HCT116 (cell line): ENCODE results near the gene FBXO17. TPM values are rescaled to one million over a fixed set of nuclear protein-coding genes. Genes with fewer than 3 reads are reported as not detected.

Experiments
- ATAC-seq: fragments of 200-7000 bp; cut with Tn5 transposase; 2 replicates; pipeline ENCODE4 v1.9.1; 2020; ENCODE audit warnings: mild to moderate bottlenecking, moderate library complexity
- BruUV-seq: library from RNA; stranded (reverse); fragments of 400-500 nt; replicated peaks from 2 replicates; lab custom pipeline; 2021; lab: Mats Ljungman, UMichigan
- CTCF ChIA-PET: fragments of 300-600 bp; sonication (Branson Sonifier 250); formaldehyde crosslinking; loops from one replicate; lab custom pipeline; 2021; ENCODE audit warnings: antibody characterized with exemption; lab: Charles Lee
- POLR2A ChIA-PET: fragments of 300-600, 350-600 bp; sonication (Branson Sonifier 250); formaldehyde crosslinking; loops from one replicate; lab custom pipeline; 2021; ENCODE audit warnings: antibody characterized with exemption; lab: Charles Lee
- RAD21 ChIA-PET, 2 experiments: fragments of 300-600 bp; sonication (Branson Sonifier 250); formaldehyde crosslinking; loops; one replicate each; lab custom pipeline; 2023; ENCODE audit warnings: low total read pairs in 2 of 2; ENCODE audit not compliant: uncharacterized antibody in 2 of 2, unreplicated experiment in 2 of 2, low non-redundant PET in 1 of 2; lab: Charles Lee
- DNase-seq: peaks from one replicate; pipeline ENCODE4 v3.0.0-alpha.2; 2010; ENCODE audit warnings: low read depth, low spot score
- H2AFZ ChIP-seq: fragments of 200-600 bp; shearing (Covaris generic), sonication (generic); 2 replicates; pipeline ENCODE4 v1.6.1; 2017; ENCODE audit warnings: low read depth, mixed run types, mixed read lengths, antibody characterized with exemption, low read length; ENCODE audit not compliant: poor library complexity, severe bottlenecking
- H3K27ac ChIP-seq: 2 replicates; pipeline ENCODE4 v1.5.1; 2012; ENCODE audit warnings: low read depth, low read length
- H3K27me3 ChIP-seq: fragments of 200-600 bp; sonication (generic); 2 replicates; pipeline ENCODE4 v1.6.1; 2016; ENCODE audit warnings: mixed run types, low read length, mixed read lengths; ENCODE audit not compliant: insufficient read depth
- H3K36me3 ChIP-seq, 2 experiments: fragments of 200-500 bp in 1 of 2; fragments of 200-600 bp in 1 of 2; sonication (Bioruptor generic) in 1 of 2; sonication (generic) in 1 of 2; 2 replicates each; pipeline versions ENCODE4 v1.5.1 to v1.6.1; 2014 to 2016; ENCODE audit warnings: low read length in 2 of 2, inconsistent platforms in 1 of 2, mixed read lengths in 1 of 2, mixed run types in 1 of 2; ENCODE audit not compliant: insufficient read depth in 2 of 2, control insufficient read depth in 1 of 2
- H3K4me1 ChIP-seq, 2 experiments: fragments of 200-600 bp in 1 of 2; sonication (generic) in 1 of 2; 2 replicates each; pipeline versions ENCODE4 v1.5.1 to v1.6.1; 2012 to 2017; ENCODE audit warnings: low read length in 2 of 2, inconsistent platforms in 1 of 2, mild to moderate bottlenecking in 1 of 2, mixed read lengths in 1 of 2, mixed run types in 1 of 2, moderate library complexity in 1 of 2; ENCODE audit not compliant: insufficient read depth in 2 of 2, control insufficient read depth in 1 of 2
- H3K4me2 ChIP-seq: fragments of 200-600 bp; sonication (generic); 2 replicates; pipeline ENCODE4 v1.6.1; 2017; ENCODE audit warnings: mixed run types, low read length, mixed read lengths
- H3K4me3 ChIP-seq, 2 experiments: fragments of 200-600 bp in 1 of 2; sonication (generic) in 1 of 2; replicated peaks in 1 of 2; 2 replicates each; pipeline ENCODE4 v1.5.1; 2011 to 2016; ENCODE audit warnings: low read length in 2 of 2, control low read depth in 1 of 2, low read depth in 1 of 2, mild to moderate bottlenecking in 1 of 2, mixed read lengths in 1 of 2, mixed run types in 1 of 2
- H3K79me2 ChIP-seq: fragments of 200-600 bp; sonication (generic); 2 replicates; pipeline ENCODE4 v1.6.1; 2017; ENCODE audit warnings: mild to moderate bottlenecking, mixed run types, low read length, moderate library complexity, mixed read lengths; ENCODE audit not compliant: insufficient read depth
- H3K9ac ChIP-seq: fragments of 200-600 bp; sonication (generic); 2 replicates; pipeline ENCODE4 v1.6.1; 2016; ENCODE audit warnings: low read length, mixed read lengths
- H3K9me2 ChIP-seq: fragments of 200-600 bp; sonication (generic), shearing (Covaris generic); 2 replicates; pipeline ENCODE4 v1.6.1; 2017; ENCODE audit warnings: mixed run types, mild to moderate bottlenecking, moderate library complexity; ENCODE audit not compliant: insufficient read depth
- H3K9me3 ChIP-seq, 2 experiments: fragments of 200-500 bp in 1 of 2; fragments of 200-600 bp in 1 of 2; sonication (Bioruptor generic) in 1 of 2; sonication (generic) in 1 of 2; 2 replicates each; pipeline ENCODE4 v1.6.1; 2014 to 2017; ENCODE audit warnings: low read length in 2 of 2, mixed read lengths in 2 of 2, inconsistent platforms in 1 of 2, low read depth in 1 of 2, mild to moderate bottlenecking in 1 of 2, mixed run types in 1 of 2, moderate library complexity in 1 of 2; ENCODE audit not compliant: control insufficient read depth in 1 of 2, insufficient read depth in 1 of 2
- H4K20me1 ChIP-seq: fragments of 200-600 bp; sonication (generic), shearing (Covaris generic); 2 replicates; pipeline ENCODE4 v1.6.1; 2017; ENCODE audit warnings: mixed run types, mild to moderate bottlenecking, moderate library complexity; ENCODE audit not compliant: insufficient read depth
- ATF3 ChIP-seq: IDR thresholded peaks from 2 replicates; pipeline ENCODE4 v1.6.1; 2012
- CTCF ChIP-seq, 3 experiments: fragments of 200-600 bp in 1 of 3; sonication (generic) in 1 of 3; IDR thresholded peaks in 2 of 3; conservative IDR thresholded peaks in 1 of 3; 2 replicates each; pipeline ENCODE4 v1.5.1; 2012 to 2017; ENCODE audit warnings: low read depth in 2 of 3, low read length in 2 of 3, antibody characterized with exemption in 1 of 3, borderline replicate concordance in 1 of 3, control low read depth in 1 of 3, mild to moderate bottlenecking in 1 of 3, mixed read lengths in 1 of 3, mixed run types in 1 of 3, moderate library complexity in 1 of 3; ENCODE audit not compliant: insufficient read depth in 1 of 3
- EZH2 ChIP-seq: fragments of 200-600 bp; sonication (generic); IDR thresholded peaks from 2 replicates; pipeline ENCODE4 v1.6.1; 2017; ENCODE audit warnings: antibody characterized with exemption, mixed run types
- MAX ChIP-seq: IDR thresholded peaks from 2 replicates; pipeline ENCODE4 v1.6.1; 2012
- RAD21 ChIP-seq: IDR thresholded peaks from 2 replicates; pipeline ENCODE4 v1.6.1; 2012; ENCODE audit warnings: low read depth, mild to moderate bottlenecking
- SIN3A ChIP-seq: IDR thresholded peaks from 2 replicates; pipeline ENCODE4 v1.6.1; 2012; ENCODE audit warnings: low read depth
- SP1 ChIP-seq: IDR thresholded peaks from 2 replicates; pipeline ENCODE4 v1.6.1; 2012; ENCODE audit warnings: low read depth
- TCF7L2 ChIP-seq: IDR thresholded peaks from 2 replicates; pipeline ENCODE4 v1.7.0; 2011; ENCODE audit warnings: borderline replicate concordance, inconsistent platforms; ENCODE audit not compliant: insufficient read depth, insufficient read length; ENCODE audit errors: extremely low read depth
- ZNF274 ChIP-seq: fragments of 200-500 bp; sonication (Bioruptor generic); IDR thresholded peaks from 2 replicates; pipeline ENCODE4 v1.6.1; 2014; ENCODE audit warnings: mild to moderate bottlenecking, low read depth, low read length, inconsistent platforms
- intact Hi-C: fragments of 100-400 bp; cut with micrococcal nuclease; formaldehyde crosslinking; loops from 2 replicates; pipeline ENCODE4 v1.10.0; 2022
- total RNA-seq: library from RNA; stranded (reverse); gene quantifications from one replicate; pipeline ENCODE4 v1.2.1, GENCODE V29; 2021; ENCODE audit not compliant: unreplicated experiment
- TF ChIP-seq, protein P1 (sequence below): IDR thresholded peaks from 2 replicates; pipeline ENCODE4 v1.6.1; 2011; ENCODE audit warnings: mild to moderate bottlenecking, low read length, moderate library complexity; ENCODE audit not compliant: insufficient replicate concordance; ENCODE audit errors: extremely low read depth

The FBXO17 gene
- total RNA-seq, 1 experiment from 2014 or later = 18.5 TPM

DNA sequence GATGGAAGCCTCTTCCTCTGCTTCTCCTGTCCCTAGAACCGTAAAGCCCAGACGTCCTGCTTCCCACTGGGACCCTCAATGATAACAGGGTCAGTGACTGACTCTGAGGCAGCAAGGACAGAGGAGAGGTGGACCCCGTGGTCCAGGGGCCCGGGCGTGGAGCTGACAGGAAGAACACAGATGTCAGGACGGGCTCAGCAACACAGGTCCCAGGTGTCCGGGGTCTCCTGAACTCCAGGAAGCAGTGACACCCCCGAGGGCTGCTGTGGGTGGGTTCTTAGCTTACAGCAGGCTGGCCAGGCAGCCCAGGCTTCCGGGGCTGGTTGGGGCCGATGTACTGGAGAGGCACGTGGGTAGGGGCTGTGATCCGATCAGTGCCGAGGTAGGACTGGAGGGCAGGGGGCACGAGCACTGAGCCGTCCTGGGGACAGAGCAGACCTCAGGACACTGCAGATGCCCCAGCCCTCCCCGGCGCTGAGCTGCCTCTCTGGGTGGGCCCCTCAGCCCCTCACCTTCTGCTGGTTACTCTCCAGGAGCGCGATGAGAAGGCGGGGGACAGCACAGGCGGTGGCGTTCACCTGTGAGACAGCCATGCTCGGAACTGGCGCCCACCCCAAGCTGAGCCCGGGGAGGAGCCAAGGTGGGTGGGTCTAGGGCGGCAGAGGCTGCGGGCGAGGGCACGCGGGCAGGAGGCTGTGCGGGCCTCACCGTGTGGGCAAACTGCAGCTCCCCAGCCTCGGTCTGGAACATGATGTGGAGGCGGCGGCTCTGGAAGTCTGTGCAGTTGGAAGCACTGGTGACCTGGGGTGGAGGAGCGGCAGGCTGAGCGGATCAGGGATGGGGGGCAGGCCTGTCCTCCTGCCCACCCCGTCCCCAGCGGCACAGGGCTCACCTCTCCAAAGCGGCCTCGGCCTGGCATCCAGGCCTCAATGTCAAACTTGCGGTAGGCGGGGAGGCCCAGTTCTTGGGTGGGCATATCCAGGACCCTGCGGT lies 59.9 kb downstream of the FBXO17 start (continued):
- TF ChIP-seq, protein P1, sequence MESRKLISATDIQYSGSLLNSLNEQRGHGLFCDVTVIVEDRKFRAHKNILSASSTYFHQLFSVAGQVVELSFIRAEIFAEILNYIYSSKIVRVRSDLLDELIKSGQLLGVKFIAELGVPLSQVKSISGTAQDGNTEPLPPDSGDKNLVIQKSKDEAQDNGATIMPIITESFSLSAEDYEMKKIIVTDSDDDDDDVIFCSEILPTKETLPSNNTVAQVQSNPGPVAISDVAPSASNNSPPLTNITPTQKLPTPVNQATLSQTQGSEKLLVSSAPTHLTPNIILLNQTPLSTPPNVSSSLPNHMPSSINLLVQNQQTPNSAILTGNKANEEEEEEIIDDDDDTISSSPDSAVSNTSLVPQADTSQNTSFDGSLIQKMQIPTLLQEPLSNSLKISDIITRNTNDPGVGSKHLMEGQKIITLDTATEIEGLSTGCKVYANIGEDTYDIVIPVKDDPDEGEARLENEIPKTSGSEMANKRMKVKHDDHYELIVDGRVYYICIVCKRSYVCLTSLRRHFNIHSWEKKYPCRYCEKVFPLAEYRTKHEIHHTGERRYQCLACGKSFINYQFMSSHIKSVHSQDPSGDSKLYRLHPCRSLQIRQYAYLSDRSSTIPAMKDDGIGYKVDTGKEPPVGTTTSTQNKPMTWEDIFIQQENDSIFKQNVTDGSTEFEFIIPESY = no peak

DNA sequence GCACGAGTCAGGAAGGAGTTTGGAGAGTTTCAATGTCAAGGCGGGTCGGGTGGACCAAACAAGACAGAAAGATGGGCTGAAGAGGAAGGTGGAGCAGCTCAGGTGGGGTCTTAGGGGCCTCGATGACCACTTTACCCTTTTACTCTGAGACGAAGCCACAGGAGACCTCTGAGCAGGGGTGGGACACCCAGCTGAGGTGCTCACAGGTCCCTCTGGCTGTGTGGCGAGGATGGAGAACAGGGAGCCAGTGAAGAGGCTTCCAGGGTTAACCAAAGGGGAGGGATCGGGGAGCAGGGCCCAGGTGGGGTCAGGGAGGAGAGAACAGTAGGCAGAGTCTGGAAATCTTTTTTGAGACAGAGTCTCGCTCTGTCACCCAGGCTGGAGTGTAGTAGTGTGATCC lies 61.6 kb downstream of the FBXO17 start:
- ChIA-PET RAD21 (no interaction called here), CTCF (no interaction called here), POLR2A (interaction anchor here (0.8 kb wide), 1 partner anchor 14 kb away, joined by 3 read pairs; the partner anchor contains the start of genes NFKBIB and SIRT2)
- H3K9me2 ChIP-seq = no peaks in the 10 kb centered on the region
- H3K9ac ChIP-seq = no peak overlapping the region
- BruUV-seq = no TSS peak
- H3K9me3 ChIP-seq = no peaks in the 10 kb centered on the region
- no peaks in the 10 kb centered on the region for H3K36me3 ChIP-seq
- H3K4me1 ChIP-seq = no peaks in the 10 kb centered on the region
- H3K4me3 ChIP-seq = no peak overlapping the region
- H3K27me3 ChIP-seq = no peaks in the 10 kb centered on the region
- no peak for ATAC-seq
- no peak overlapping the region for H3K27ac ChIP-seq
- intact Hi-C loops = no loop called here
- no peak overlapping the region for H2AFZ ChIP-seq
- DNase-seq = no peak
- H3K4me2 ChIP-seq = no peak overlapping the region
- H3K79me2 ChIP-seq = no peaks in the 10 kb centered on the region
- no peaks in the 10 kb centered on the region for H4K20me1 ChIP-seq
- TF ChIP-seq, protein P1 = no peak
- TF ChIP-seq CTCF (IDR thresholded peaks at IDR 0.05 in 2 of 3, conservative IDR thresholded peaks at IDR 0.05 in 1 of 3; ENCODE audit: borderline replicate concordance in 1 of 3, insufficient read depth in 1 of 3, low read depth in 2 of 3, low read length in 2 of 3) (no peak), MAX (no peak), RAD21 (no peak), SP1 (no peak), ZNF274 (no peak), ATF3 (no peak), EZH2 (no peak), TCF7L2 (no peak), SIN3A (no peak)
